Upper lobe of left lung (tissue), 4 donors: Measurements from ENCODE around the gene HSPA4.

Source experiments
- CTCF ChIP-seq, 6 experiments: fragments of 450-650 bp in 4 of 6; fragments of 200-600 bp in 2 of 6; sonication (generic) in 2 of 6; IDR thresholded peaks; one replicate each; pipeline ENCODE4 v1.5.1; 2016 to 2019; ENCODE audit warnings: antibody characterized with exemption in 6 of 6
- EP300 ChIP-seq, 4 donors: sonication (generic); formaldehyde crosslinking; IDR thresholded peaks; one replicate each; pipeline ENCODE4 v1.5.1; 2017; ENCODE audit warnings: antibody characterized with exemption in 4 of 4, control low read depth in 2 of 4
- POLR2A ChIP-seq, 4 donors: fragments of 450-650 bp; IDR thresholded peaks; one replicate each; pipeline ENCODE4 v1.5.1; 2016 to 2017; ENCODE audit warnings: antibody characterized with exemption in 4 of 4, mild to moderate bottlenecking in 2 of 4
- POLR2AphosphoS5 ChIP-seq, 2 donors: sonication (generic); formaldehyde crosslinking; IDR thresholded peaks; one replicate each; pipeline ENCODE4 v1.5.1; 2017; ENCODE audit warnings: antibody characterized with exemption in 2 of 2

DNA sequence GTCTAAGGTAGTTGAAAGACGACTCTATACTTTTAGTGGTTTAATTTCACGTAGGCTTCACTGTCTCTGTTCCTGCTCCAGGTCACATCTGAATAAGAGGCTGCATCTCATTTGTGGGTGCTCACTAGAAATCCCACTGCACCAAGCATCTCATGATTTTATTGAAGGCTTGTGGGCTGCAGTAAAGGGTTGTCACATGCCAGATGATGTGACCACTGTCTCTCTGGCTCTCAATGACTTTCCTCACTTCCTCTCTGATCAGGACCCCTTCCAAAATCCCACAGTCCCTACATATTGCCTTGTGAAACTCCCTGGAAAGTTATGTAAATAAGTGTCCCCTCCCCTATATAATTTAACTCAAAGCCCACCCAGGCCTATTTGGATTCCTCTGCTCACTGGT is 16.6 kb upstream of the HSPA4 start:
- TF ChIP-seq POLR2A (IDR thresholded peaks at IDR 0.05) (no peak), CTCF (IDR thresholded peaks at IDR 0.05) (no peak), POLR2AphosphoS5 (IDR thresholded peaks at IDR 0.05) (no peak), EP300 (IDR thresholded peaks at IDR 0.05) (no peak)
